K562 (cell line): ENCODE data around the gene MYOG. TPM values are rescaled to one million over a fixed set of nuclear protein-coding genes. Genes with fewer than 3 reads are reported as not detected.

Experiments
- CTBP1 ChIP-seq: fragments of 450-650 bp; IDR thresholded peaks from 2 replicates; pipeline ENCODE4 v1.6.1; 2016; ENCODE audit warnings: borderline replicate concordance
- FOXP1 ChIP-seq: sonication (generic); formaldehyde crosslinking; IDR thresholded peaks from 2 replicates; pipeline ENCODE4 v1.8.0; 2022; ENCODE audit warnings: mild to moderate bottlenecking, missing genetic modification reagents
- HCFC1 ChIP-seq: IDR thresholded peaks from 2 replicates; pipeline ENCODE4 v1.6.1; 2012; ENCODE audit warnings: low read depth, low read length, improper control_type of control experiment
- HNRNPLL ChIP-seq: fragments of 200-400 bp; formaldehyde crosslinking; IDR thresholded peaks from 2 replicates; pipeline ENCODE4 v1.6.1; 2017; ENCODE audit warnings: low read length, low read depth, mild to moderate bottlenecking; ENCODE audit not compliant: poor library complexity, severe bottlenecking
- KLF13 ChIP-seq: fragments of 450-650 bp; IDR thresholded peaks from 2 replicates; pipeline ENCODE4 v1.6.1; 2016; ENCODE audit warnings: missing genetic modification characterization, low read depth, mild to moderate bottlenecking, missing compliant biosample characterization, moderate library complexity, borderline replicate concordance
- MAFG ChIP-seq: fragments of 450-650 bp; conservative IDR thresholded peaks from 2 replicates; pipeline ENCODE4 v1.6.1; 2016; ENCODE audit warnings: missing genetic modification characterization, missing compliant biosample characterization
- MXI1 ChIP-seq: IDR thresholded peaks from 2 replicates; pipeline ENCODE4 v1.6.1; 2011; ENCODE audit warnings: low read depth, mild to moderate bottlenecking, improper control_type of control experiment, low read length
- SMC3 ChIP-seq: conservative IDR thresholded peaks from 2 replicates; pipeline ENCODE4 v1.6.1; 2011; ENCODE audit warnings: low read depth, low read length, improper control_type of control experiment; ENCODE audit not compliant: insufficient read depth
- SP2 ChIP-seq: IDR thresholded peaks from 2 replicates; pipeline ENCODE4 v1.6.1; 2011; ENCODE audit warnings: mild to moderate bottlenecking, low read depth, low read length, moderate library complexity; ENCODE audit not compliant: poor library complexity, severe bottlenecking; ENCODE audit errors: extremely low read depth
- YY1 ChIP-seq, 3 experiments: IDR thresholded peaks; 2 replicates each; pipeline ENCODE4 v1.6.1; 2011; ENCODE audit warnings: low read length in 2 of 3, mild to moderate bottlenecking in 2 of 3, moderate library complexity in 2 of 3, borderline replicate concordance in 1 of 3, control low read depth in 1 of 3, low read depth in 1 of 3; ENCODE audit not compliant: insufficient read depth in 3 of 3, insufficient replicate concordance in 2 of 3, control insufficient read depth in 1 of 3, insufficient read length in 1 of 3; ENCODE audit errors: extremely low read depth in 1 of 3
- ZNF253 ChIP-seq: fragments of 250-450 bp; sonication (Bioruptor Pico); conservative IDR thresholded peaks from 2 replicates; pipeline ENCODE4 v1.6.1; 2021; ENCODE audit warnings: mild to moderate bottlenecking
- ZNF407 ChIP-seq: fragments of 450-650 bp; IDR thresholded peaks from 2 replicates; pipeline ENCODE4 v1.6.1; 2016; ENCODE audit warnings: low read depth
- ZNF57 ChIP-seq: fragments of 450-650 bp; formaldehyde crosslinking; IDR thresholded peaks from 2 replicates; pipeline ENCODE4 v1.4.0; 2020; ENCODE audit warnings: mild to moderate bottlenecking, moderate library complexity
- ZNF785 ChIP-seq: fragments of 250-450 bp; sonication (Bioruptor Pico); IDR thresholded peaks from 2 replicates; pipeline ENCODE4 v1.4.0; 2020; ENCODE audit warnings: mild to moderate bottlenecking
- polyA plus RNA-seq, 8 experiments: library from polyadenylated mRNA; depleted of rRNA in 4 of 8; stranded (reverse) in 5 of 8; unstranded in 3 of 8; fragments of >200 nt; fragmentation: Nextera tagmentation in 2 of 8; fragmentation: Illumina TruSeq in 1 of 8; extraction: Ambion mirVana in 2 of 8; extraction: Trizol in 1 of 8; gene quantifications; 2 replicates each; pipeline versions ENCODE4 v1.2.1 to v1.2.3, GENCODE V29; 2011 to 2014; ENCODE audit warnings: inconsistent platforms in 1 of 8, missing spikeins in 1 of 8
- total RNA-seq, 7 experiments: library from RNA; depleted of rRNA in 6 of 7; stranded (reverse); fragments of >200 nt in 6 of 7; fragmentation: Illumina TruSeq in 2 of 7; extraction: Trizol in 2 of 7; gene quantifications; 2 replicates each; pipeline versions ENCODE4 v1.2.1 to v1.2.3, GENCODE V29; 2011 to 2021; ENCODE audit warnings: low replicate concordance in 1 of 7

The MYOG gene
- total and polyA plus RNA-seq, 9 of the 15 experiments (the other 6 are each of a cell fraction or from before 2014, with no cell fraction given), result not detected

GRCh38 chr1:203038891-203039608, 46.8 kb downstream of the MYOG start (continued):
- TF ChIP-seq ZNF407 (no peak), YY1 (IDR thresholded peaks at IDR 0.05; ENCODE audit: borderline replicate concordance in 1 of 3, control insufficient read depth in 1 of 3, extremely low read depth in 1 of 3, insufficient read depth in 3 of 3, insufficient read length in 1 of 3, insufficient replicate concordance in 2 of 3, low read depth in 1 of 3, low read length in 2 of 3) (peak in 1 of 3 experiments; percentile 43), SP2 (no peak), KLF13 (no peak), MXI1 (no peak), MAFG (no peak), CTBP1 (peak; percentile 24; the same call in 1 of the 2 replicates), ZNF785 (CRISPR knock-in tag) (no peak), FOXP1 (0 out of 2 replicates have a peak, but pooled peaks have one; percentile 45), ZNF57 (CRISPR knock-in tag) (no peak), SMC3 (peak; percentile 86), HNRNPLL (peak; percentile 38), ZNF253 (CRISPR knock-in tag) (no peak), HCFC1 (peak; percentile 18; the same call in 1 of the 2 replicates)
